Spinal cord (tissue), 10 donors: ENCODE measurements around the gene SLX4. TPM values are rescaled to one million over a fixed set of nuclear protein-coding genes. Genes with fewer than 3 reads are reported as not detected.

Source experiments
- DNase-seq, 6 donors: peaks; one replicate each; pipeline versions ENCODE4 v3.0.0 to v3.0.0-alpha.2; 2013 to 2015; ENCODE audit warnings: low spot score in 6 of 6, low read depth in 4 of 6
- H3K27ac ChIP-seq: one replicate; pipeline ENCODE4 v1.5.1; 2013; ENCODE audit warnings: low read depth, low read length, control low read depth
- H3K27me3 ChIP-seq: one replicate; pipeline ENCODE4 v1.6.1; 2013; ENCODE audit warnings: low read length; ENCODE audit not compliant: control insufficient read depth, insufficient read depth
- H3K36me3 ChIP-seq: one replicate; pipeline ENCODE4 v1.6.1; 2013; ENCODE audit warnings: low read length; ENCODE audit not compliant: control insufficient read depth, insufficient read depth
- H3K4me1 ChIP-seq: one replicate; pipeline ENCODE4 v1.6.1; 2013; ENCODE audit warnings: low read length; ENCODE audit not compliant: control insufficient read depth, insufficient read depth
- H3K4me3 ChIP-seq: one replicate; pipeline ENCODE4 v1.5.1; 2013; ENCODE audit warnings: low read depth, low read length, control low read depth
- H3K9me3 ChIP-seq: one replicate; pipeline ENCODE4 v1.6.1; 2013; ENCODE audit warnings: low read length; ENCODE audit not compliant: control insufficient read depth, insufficient read depth
- WGBS: methylation state at CpG from one replicate; pipeline ENCODE4 v1.1.5; 2013; ENCODE audit warnings: missing lambda C conversion rate; ENCODE audit not compliant: insufficient coverage; 5-methylcytosine and 5-hydroxymethylcytosine counted together
- polyA plus RNA-seq, 2 donors: library from polyadenylated mRNA; unstranded; fragments of 120-200 nt; gene quantifications; one replicate each; pipeline ENCODE4 v1.2.1, GENCODE V29; 2013; ENCODE audit not compliant: insufficient read length in 2 of 2
- total RNA-seq, 2 donors: library from RNA; depleted of rRNA in 1 of 2; stranded (reverse); fragments of 120-200 nt in 1 of 2; fragments of >200 nt in 1 of 2; gene quantifications; one replicate each; pipeline versions ENCODE4 v1.2.3 to v1.2.4, GENCODE V29; 2013 to 2014
- donor health status: healthy.

Gene SLX4
- total and polyA plus RNA-seq, 4 donors, result 6.2 to 15.7 (median 8.7) TPM

- Histone ChIP-seq H3K4me1 (peaks cover 4% of the 10 kb centered on the region), H3K27me3 (no peaks in the 10 kb centered on the region), H3K9me3 (no peaks in the 10 kb centered on the region), H3K4me3 (no peak overlapping the region), H3K36me3 (peaks cover 27% of the 10 kb centered on the region), H3K27ac (no peak overlapping the region)
- WGBS, result 92% methylated on average over 11 of the region's 15 CpGs
- DNase-seq, result no peak
Observed at GRCh38 chr16:3546986-3547682, 64.3 kb downstream of the SLX4 start.

DNA sequence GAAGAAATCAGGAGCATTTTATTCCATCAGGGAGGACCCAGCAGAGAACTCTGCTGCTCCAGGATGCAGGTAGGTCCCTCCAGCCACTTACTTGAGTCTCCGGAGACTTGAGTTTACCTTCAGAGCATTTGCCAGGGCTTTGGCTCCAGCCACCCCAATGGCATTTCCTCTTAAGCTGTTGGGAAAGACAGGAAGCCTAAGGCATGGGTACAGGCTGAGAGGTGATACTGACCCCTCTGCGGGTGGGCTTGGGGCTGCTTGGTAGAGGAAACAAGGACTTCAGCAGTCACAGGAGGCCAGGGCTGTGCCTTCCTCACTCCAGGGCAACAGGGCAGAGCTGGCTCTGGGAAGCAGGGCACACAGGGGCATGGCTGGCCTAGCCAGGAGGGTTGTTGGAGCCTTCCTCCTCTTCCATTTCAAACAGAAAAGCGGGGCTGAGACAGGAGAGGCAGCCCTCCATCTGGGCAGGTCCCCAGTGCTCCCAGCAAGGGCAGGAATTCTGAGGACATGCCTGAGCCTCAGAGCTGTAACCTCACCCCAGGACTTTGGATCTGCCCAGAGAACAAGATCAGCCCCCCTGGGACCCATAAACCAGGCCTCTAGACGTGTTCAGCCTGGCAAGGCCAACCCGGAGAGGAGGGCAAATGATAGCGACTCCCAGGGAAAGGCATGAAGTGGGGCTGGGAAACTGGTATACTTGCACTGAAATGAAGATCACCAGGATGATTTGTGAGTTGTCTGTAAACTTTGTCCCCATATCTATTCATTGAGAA is 68.6 kb downstream of the SLX4 start:
- WGBS, result 87% methylated on average over 2 of the region's 6 CpGs
- no peaks in the 10 kb centered on the region for H3K9me3 ChIP-seq

GRCh38 chr16:3541527-3542155 is 69.8 kb downstream of the SLX4 start:
- Histone ChIP-seq H3K36me3 (peaks cover 17% of the 10 kb centered on the region), H3K27me3 (no peaks in the 10 kb centered on the region)
- WGBS, result 56% methylated on average over 9 of the region's 13 CpGs

More for the DNA sequence above, 68.6 kb downstream of the SLX4 start:
- Histone ChIP-seq H3K36me3 (peaks cover 17% of the 10 kb centered on the region), H3K27me3 (no peaks in the 10 kb centered on the region), H3K27ac (no peak overlapping the region), H3K4me1 (peaks cover 4% of the 10 kb centered on the region), H3K4me3 (no peak overlapping the region)
- no peak for DNase-seq

DNA sequence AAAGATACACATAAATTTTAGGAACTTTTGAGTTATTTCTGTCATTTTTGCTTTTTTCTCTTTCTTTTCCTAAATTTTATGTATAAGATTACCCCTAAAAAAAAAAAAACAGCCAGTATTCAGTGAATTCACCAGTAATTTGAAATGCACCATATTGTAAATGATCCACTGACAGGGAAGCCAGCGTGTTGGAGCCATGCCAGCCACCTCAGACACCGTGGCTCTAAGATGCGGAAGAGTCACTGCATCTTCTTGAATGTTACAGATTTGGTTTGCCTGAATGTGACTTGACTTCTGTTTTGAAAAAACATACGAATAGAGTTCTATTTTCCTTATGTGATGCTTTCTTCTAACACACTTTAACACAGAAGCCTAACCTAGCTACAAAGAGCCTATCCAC is 73.2 kb downstream of the SLX4 start:
- 72% methylated on average over 2 of the region's 4 CpGs for WGBS
- DNase-seq, result peak in 1 of 6 donors; percentile 28
- H3K36me3 ChIP-seq, result peaks cover 40% of the 10 kb centered on the region

More at GRCh38 chr16:3541527-3542155, 69.8 kb downstream of the SLX4 start:
- Histone ChIP-seq H3K27ac (no peak overlapping the region), H3K9me3 (no peaks in the 10 kb centered on the region), H3K4me1 (peaks cover 8% of the 10 kb centered on the region), H3K4me3 (no peak overlapping the region)
- no peak for DNase-seq

GRCh38 chr16:3536851-3537250 is 74.6 kb downstream of the SLX4 start:
- Histone ChIP-seq H3K36me3 (peaks cover 50% of the 10 kb centered on the region), H3K4me1 (peaks cover 18% of the 10 kb centered on the region), H3K27ac (peak overlapping the region; percentile 80), H3K4me3 (no peak overlapping the region), H3K9me3 (no peaks in the 10 kb centered on the region), H3K27me3 (no peaks in the 10 kb centered on the region)
- 36% methylated on average over 3 of the region's 4 CpGs for WGBS
- peak in 2 of 6 donors; percentile 33 to 78 for DNase-seq

More for the DNA sequence above, 73.2 kb downstream of the SLX4 start:
- H3K4me1 ChIP-seq, result peaks cover 22% of the 10 kb centered on the region
- H3K9me3 ChIP-seq, result no peaks in the 10 kb centered on the region
- H3K4me3 ChIP-seq, result no peak overlapping the region
- H3K27ac ChIP-seq, result no peak overlapping the region
- no peaks in the 10 kb centered on the region for H3K27me3 ChIP-seq

DNA sequence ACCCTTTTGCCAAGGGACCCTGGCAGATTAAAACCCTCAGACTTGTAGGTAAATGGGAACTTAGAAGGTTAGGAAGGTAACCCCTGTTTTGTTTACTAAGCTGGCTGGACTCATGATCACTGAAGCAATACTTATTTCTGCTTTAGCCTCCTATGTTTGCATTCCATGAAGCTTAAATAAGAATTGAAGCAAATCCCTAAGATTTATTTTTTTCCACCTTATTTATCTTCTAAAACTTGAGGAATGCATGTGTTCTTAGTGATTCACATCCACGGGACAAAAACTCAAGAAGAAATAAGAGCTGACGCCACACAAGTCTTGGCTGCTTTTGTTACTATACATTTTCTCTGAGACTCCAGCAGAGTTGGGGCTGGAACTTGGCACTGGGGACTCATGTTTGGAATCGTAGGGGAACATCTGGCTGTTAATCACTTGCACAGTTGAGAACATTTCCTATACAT is 75.1 kb downstream of the SLX4 start:
- no peak overlapping the region for H3K4me3 ChIP-seq
- peaks cover 50% of the 10 kb centered on the region for H3K36me3 ChIP-seq
- H3K27ac ChIP-seq, result peak overlapping the region; percentile 80
- no peaks in the 10 kb centered on the region for H3K27me3 ChIP-seq
- 43% methylated on average over 1 of the region's 3 CpGs for WGBS
- DNase-seq, result peak in 2 of 6 donors; percentile 23 to 56
- H3K4me1 ChIP-seq, result peaks cover 18% of the 10 kb centered on the region
- H3K9me3 ChIP-seq, result no peaks in the 10 kb centered on the region

DNA sequence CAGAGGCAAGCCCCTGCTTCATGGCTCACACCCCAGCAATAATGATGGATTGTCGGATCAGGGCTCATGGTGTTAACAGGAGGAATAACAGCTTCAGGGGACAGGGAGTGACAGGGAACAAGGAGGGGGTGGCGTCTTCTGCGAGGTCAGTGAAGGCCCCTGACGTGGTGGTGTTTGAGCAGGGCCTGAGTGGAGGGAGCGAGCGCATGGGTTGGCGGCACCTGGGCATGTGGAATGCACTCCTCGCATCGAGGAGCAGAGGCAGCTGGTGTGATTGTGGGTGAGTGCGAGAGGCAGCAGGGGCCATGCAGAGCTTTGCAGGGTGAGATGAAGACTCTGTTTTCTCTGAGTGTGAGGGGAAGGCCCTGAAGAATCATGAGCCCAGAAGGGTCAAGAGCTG is 77.3 kb downstream of the SLX4 start:
- Histone ChIP-seq H3K4me3 (no peak overlapping the region), H3K27me3 (no peaks in the 10 kb centered on the region), H3K9me3 (no peaks in the 10 kb centered on the region), H3K27ac (no peak overlapping the region), H3K4me1 (peaks cover 18% of the 10 kb centered on the region), H3K36me3 (peaks cover 54% of the 10 kb centered on the region)
- DNase-seq, result no peak
- 98% methylated on average over 10 of the region's 10 CpGs for WGBS

- no peak for DNase-seq
- H3K27me3 ChIP-seq, result no peaks in the 10 kb centered on the region
- no peak overlapping the region for H3K4me3 ChIP-seq
- H3K9me3 ChIP-seq, result no peaks in the 10 kb centered on the region
- H3K27ac ChIP-seq, result no peak overlapping the region
- peaks cover 18% of the 10 kb centered on the region for H3K4me1 ChIP-seq
- H3K36me3 ChIP-seq, result peaks cover 62% of the 10 kb centered on the region
- 94% methylated on average over 11 of the region's 12 CpGs for WGBS
Observed at GRCh38 chr16:3532741-3533140, 78.7 kb downstream of the SLX4 start.
